ENCODE measurements around the gene TMEM95. TPM values are rescaled to one million over a fixed set of nuclear protein-coding genes. Genes with fewer than 3 reads are reported as not detected.

Gene TMEM95, protein sequence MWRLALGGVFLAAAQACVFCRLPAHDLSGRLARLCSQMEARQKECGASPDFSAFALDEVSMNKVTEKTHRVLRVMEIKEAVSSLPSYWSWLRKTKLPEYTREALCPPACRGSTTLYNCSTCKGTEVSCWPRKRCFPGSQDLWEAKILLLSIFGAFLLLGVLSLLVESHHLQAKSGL
- not detected in 2 replicates for total RNA-seq

DNA sequence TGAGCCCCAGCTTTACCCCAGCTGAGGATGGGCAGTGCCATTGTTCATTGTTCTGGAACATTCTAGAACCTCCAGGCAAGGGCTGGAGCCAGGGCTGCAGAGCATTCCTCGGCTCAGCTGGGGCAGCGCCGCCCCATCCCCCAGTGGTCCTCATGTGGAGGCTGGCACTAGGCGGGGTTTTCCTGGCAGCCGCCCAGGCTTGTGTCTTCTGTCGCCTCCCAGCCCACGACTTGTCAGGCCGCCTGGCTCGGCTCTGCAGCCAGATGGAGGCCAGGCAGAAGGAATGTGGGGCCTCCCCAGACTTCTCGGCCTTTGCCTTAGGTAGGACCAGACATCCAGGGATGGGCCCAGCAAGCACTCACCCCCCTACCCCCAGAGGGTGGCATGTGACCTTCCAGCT lies at the start of gene TMEM95:
TSS of gene TMEM95 (plus strand) at position 104 of the 400 bp plus-strand sequence. CDS start at position 153, 49 bp downstream.

DNA sequence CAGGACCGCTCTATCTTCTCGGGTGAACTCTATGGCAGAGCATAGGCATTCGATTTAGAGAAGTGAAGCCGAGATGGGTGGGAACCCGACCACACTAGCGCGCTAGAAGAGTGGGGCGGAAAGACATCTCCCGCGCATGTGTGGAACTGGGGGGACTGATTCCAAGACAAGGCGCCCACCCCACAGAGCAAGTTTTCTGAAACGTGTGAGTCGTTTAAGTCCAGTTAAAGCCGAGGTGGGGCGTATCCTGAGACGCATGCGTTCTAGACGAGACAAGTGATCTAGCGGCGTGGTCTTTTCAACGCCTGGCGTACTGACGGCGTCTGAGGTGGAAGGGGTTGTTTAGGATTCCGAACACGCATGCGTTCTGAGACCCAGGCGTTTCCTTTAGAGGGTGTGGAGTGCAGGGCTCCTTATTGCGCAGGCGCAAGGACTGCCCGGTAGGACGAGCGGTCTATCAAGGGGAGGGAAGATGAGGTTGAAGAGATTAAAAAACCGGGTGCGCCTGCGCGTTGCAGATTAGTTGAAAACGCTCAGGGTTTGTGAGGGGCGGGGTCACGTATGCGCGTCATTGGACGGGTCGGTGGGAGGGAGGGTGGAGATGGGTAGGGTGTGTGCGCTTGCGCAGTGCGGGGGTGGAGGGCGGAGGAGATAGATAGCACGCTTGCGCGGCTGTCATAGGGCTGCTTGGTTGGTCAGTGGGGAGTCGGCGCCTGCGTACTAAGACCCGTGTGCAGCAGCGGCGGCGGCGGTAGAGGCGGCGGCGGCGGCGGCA lies 47.9 kb upstream of the TMEM95 start, which contains the start of gene EIF5A:
TSS of gene EIF5A (plus strand) at position 718 of the 775 bp plus-strand sequence. CDS start 2,008 bp downstream, outside the sequence.

DNA sequence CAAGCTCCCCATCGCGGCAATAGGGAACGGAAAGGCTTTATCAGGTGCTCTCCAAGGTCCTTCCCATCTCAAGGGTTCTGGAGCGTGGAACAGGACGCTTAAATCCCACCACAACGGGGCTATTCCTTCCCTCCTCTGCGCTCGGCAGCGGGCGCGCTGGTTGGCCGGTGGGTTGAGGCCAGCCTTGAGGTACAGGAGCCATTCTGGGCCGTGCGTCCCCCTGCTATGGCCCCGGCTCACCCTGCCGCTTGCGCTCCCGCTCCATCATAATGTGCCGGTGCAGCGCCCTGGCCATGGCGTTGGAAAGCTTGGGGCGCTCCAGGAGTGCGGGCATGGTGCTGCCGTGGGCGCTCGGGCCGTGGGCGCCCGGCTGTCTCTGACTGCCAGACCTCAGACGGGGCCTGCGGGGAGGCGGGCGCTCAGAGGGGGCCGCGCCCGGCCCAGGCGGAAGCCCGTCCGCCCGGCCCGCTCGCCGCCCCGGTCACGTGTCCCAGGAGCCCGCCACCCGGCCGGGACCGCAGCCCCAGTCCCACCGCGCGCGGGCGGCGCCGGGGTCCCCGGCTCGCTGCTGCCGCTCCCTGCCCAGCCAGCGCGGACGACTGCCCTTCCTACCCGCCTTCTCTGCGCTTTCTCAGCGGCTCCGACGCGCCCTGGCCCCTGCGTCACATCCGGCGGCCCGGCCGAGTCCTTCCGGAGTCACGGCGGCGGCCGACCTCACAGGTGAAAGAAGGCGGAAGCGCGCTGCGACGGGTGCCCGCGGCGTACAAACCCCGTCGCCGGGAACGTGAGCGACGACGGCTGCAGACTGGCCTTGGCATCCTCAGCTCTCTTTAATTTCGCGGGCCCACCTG lies 40.0 kb upstream of the TMEM95 start, which contains the start of gene GPS2:
TSS of gene GPS2 (minus strand) at position 642 of the 851 bp plus-strand sequence. CDS start at position 334, 308 bp downstream.

DNA sequence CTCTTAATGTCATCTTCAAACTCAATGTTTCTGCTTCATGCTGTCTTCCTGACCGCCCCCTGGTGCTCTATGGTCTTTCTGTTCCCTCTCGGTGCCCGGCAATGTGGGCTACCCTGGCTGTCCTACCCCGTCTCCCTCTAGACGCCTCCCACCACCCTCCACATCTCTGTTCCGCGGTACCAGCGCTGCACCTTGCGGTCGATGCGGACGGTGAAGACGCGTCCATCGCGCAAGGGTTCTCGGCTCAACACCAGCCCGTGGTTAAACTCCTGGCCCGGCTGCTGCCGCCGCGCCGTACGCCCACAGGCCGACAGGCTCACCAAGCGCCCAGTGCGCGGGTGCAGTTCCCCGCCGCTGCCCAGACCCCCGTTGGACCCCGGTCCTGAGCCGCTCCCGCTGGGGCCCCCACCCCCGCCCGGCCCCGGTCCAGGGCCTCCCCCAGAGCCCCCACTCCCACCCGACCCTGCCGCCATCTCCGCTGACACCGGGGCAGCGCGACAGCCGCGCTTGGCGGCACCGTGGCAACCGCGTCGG lies 26.0 kb upstream of the TMEM95 start, which contains the start of gene NEURL4:
TSS of gene NEURL4 (minus strand) at position 496 of the 534 bp plus-strand sequence. CDS start at position 473, 23 bp downstream.

DNA sequence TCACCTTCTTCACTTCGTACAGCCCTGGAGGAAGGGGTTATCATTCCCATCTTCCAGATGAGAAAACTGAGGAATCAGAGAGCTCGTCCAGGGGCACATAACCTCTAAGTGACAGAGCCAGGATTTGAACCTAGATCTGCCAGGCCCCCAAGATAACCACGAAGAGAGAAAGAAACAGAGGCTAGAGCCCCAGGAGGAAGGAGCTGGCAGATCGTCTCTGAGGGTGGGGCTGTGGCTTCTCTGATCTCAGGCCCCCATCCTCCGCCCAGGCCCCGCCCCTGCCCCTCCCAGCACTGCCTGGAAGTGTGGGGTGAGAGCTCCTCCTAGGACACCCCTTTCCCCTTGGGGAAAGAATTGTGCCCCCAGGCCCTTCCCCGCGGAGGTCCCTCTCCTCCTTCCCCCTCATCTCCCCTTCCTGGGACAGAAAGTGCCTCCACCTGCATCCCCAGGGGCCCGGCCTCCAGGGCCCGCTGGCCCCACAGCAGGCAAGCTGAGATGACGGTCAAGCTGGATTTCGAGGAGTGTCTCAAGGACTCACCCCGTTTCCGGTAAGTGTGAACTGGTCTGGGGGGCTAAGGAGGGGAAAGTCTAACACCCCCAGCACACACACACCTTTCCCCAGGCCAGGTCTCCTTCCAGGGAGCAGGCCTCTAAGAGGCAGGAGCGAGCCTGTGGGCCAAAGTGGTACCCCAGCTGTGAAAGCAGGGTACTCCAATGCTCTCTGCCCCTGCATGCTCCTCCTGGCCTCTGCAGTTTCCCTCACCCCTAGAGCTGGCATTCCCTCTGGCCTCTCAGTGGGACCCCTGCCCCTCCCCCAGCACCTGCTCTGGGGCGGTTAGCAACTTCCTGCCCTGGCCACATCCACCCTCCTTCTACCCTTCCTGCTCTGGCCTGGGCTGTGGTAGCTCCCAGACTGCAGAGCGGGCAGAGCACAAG lies 18.4 kb upstream of the TMEM95 start, which contains the start of gene ACAP1:
TSS of gene ACAP1 (plus strand) at position 290 of the 936 bp plus-strand sequence. CDS start at position 496, 206 bp downstream.

DNA sequence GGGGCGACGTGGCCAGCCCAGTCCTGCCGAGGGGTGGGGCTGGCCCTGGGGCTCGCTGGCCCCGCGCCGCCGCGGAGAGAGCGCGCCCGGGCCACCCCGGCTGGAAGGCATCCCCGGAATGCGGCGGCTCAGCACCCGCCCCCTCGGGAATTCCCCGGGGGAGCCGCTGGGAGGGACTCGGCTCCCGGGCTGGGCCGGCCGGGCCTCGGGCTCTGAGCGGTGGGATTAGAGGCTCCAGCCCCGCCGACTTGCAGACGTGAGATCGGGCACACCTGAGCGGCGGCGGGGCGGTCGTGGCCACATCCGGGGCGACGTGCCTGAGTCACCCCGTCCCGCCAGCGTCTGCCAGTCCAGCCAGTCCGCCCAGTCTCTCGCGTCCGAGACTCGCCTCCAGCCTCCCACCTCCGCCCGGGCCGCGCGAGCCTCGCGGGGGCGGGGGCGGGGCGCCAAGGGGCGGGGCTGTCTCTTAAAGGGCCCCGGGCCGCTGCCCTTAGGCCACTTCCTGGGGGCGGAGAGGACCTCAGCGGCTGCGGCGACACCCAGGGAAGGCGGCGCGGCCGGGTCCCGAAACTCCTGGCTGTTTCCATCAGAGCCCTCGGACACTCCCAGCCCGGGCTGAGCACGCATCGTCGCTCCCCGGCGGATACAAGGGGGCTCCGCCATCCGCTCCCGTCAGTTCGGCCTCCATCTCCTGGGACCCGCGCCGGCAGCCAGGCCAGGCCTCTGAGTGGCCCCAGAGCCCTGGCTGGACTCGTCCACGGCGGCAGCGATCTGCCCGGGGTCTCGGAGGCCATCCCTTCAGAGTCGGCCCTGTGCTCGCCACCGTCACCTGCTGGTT lies 3.1 kb upstream of the TMEM95 start, which contains the start of gene KCTD11:
TSS of gene KCTD11 (plus strand) at position 498 of the 838 bp plus-strand sequence.

DNA sequence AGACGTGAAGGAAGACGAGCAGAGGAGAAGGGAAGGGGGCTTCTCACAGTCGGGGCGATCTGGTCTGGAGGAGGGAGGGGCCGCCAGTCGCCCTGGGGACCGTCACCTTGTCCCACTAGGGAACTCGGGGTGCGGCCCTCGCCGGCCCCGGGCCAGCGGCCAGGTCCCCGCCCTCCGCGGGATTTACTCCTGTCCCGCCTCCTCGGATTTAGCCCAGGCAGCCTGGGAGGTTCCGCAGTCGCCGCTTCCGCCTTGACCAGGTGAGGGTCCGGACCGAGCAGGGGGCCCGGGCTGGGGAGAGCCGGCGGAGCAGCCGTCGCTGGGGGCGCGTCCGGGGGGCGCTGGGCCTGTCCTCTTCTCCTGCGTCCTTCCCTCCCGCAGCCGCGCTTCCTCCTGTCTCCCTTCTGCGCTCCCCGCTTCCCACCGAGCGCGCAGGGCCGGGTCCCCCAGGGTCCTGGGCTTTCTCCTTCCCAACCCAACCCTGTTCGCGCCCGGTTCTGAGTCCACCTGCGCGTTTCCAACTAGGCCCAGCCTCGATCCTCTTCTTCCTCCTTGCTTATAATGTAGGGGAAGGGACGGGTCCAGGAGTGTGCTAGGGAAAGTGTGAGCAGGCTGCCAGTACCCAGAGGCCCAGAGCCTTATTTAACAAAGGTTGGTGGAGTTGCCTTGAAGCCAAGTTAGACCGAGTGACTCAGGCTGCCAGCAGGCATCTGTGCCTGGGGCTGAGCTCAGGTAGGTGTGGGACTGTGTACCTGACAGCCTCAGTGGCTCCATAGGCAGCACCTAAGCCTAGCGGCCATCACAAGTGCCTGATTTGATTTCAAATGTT lies 26.1 kb downstream of the TMEM95 start, which contains the start of gene TNK1:
TSS of gene TNK1 (plus strand) at position 235 of the 829 bp plus-strand sequence. CDS start 1,838 bp downstream, outside the sequence.

DNA sequence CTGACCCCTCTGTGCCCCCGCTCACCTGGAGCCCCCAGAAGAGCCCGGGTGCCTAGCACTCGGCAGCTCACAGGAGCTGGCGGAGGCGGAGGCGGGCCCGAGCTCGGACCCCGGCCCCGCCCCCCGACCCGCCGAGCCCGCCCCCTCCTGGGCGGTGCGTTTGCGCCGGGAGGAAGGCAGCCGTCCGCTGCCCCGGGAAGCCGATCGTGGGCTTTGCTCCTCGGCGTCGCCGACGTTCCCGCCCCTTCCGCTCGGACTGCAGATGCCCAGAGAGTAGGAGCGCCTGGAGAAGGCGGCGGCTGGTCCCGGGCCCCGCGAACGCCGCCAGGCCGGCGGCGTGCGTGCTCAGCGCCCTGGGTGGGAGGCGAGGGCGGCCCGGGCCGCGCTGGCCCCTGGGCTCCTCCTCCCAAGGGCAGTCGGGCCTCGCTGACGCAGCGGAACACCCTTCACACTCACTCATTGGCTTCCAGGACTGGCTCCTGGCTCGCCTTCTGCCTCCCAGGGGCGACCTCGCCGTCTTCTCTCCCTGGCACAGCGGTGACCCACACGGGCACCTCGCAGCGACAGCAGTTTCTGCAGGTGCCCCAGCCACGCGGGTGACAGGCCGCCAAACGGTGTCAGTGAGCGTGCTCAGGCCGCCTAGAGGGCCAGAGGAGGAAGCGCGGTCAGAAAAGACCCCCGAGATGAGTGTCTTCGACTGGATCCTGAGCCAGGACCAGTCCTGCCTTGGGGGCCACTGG lies 39.7 kb downstream of the TMEM95 start, which contains the start of gene PLSCR3:
TSS of gene PLSCR3 (minus strand) at position 74 of the 740 bp plus-strand sequence. CDS start 415 bp downstream, outside the sequence.

DNA sequence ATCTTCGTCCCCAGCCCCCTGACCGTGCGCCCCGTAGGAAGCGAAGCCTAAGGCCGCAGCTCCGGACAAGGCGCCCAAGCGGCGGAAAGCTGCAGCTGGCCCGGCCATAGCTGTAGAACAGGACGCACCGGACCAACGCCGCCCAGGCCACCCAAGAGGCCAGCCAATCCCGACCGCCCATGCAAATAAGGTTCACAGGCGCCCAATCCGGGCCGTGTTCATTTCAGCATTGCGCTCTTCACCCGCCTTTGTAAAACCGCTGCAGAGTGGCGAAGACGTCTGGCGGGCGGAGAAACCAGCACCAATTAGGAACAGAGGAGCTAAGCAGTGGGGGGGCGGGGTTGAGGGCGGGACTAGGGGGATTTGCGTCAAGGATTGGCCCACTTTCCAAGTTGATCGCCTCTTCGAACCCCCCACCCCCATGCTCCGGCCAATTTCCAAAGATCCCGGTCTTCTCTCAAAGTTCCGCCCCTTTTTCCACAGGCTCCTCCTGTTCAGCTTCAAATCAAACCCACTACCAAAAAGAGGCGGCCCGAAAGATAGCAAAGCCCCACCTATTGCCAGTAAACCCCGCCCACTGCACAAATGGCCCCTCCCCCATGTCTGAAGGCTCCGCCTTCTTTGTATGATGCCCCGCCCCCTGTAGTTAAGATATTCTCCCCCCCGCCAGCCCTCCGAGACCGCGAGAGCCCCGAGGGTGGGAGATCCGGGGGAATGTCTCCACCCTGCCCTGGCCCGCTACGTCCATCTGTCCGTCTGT lies 49.2 kb downstream of the TMEM95 start, which contains the start of gene TMEM256:
TSS of gene TMEM256 (minus strand) at position 121 of the 760 bp plus-strand sequence. CDS start at position 108, 13 bp downstream.

Other genes starting within 250 kb of the TMEM95 start
- gene ASGR2, start 240.3 kb upstream of the TMEM95 start, total RNA-seq = not detected in 2 replicates
- 0.63 and 1.6 TPM in 2 replicates for gene ASGR1, start 175.8 kb upstream of the TMEM95 start, total RNA-seq
- 6.7 and 13.9 TPM in 2 replicates for gene DLG4, start 135.3 kb upstream of the TMEM95 start, total RNA-seq
- gene ACADVL, start 135.2 kb upstream of the TMEM95 start, total RNA-seq = 261 and 318 TPM in 2 replicates
- gene DVL2, start 120.6 kb upstream of the TMEM95 start, total RNA-seq = 51.0 and 69.3 TPM in 2 replicates
- 27.4 and 45.8 TPM in 2 replicates for gene PHF23, start 115.7 kb upstream of the TMEM95 start, total RNA-seq
- 262 and 715 TPM in 2 replicates for gene GABARAP, start 112.7 kb upstream of the TMEM95 start, total RNA-seq
- gene CTDNEP1, start 103.4 kb upstream of the TMEM95 start, total RNA-seq = 78.1 and 103 TPM in 2 replicates
- 37.9 and 42.0 TPM in 2 replicates for gene ELP5, start 102.9 kb upstream of the TMEM95 start, total RNA-seq
- gene CLDN7, start 92.7 kb upstream of the TMEM95 start, total RNA-seq = 12.4 and 33.1 TPM in 2 replicates
- under 0.01 and 0.76 TPM in 2 replicates for gene SLC2A4, start 73.4 kb upstream of the TMEM95 start, total RNA-seq
- gene YBX2, start 60.5 kb upstream of the TMEM95 start, total RNA-seq = 0.16 and 0.63 TPM in 2 replicates
- 263 and 774 TPM in 2 replicates for gene EIF5A, start 47.5 kb upstream of the TMEM95 start, total RNA-seq
- 42.2 and 68.3 TPM in 2 replicates for gene GPS2, start 39.8 kb upstream of the TMEM95 start, total RNA-seq
- 13.1 and 14.7 TPM in 2 replicates for gene NEURL4, start 25.8 kb upstream of the TMEM95 start, total RNA-seq
- gene ACAP1, start 18.6 kb upstream of the TMEM95 start, total RNA-seq = 0.38 and 0.65 TPM in 2 replicates
- gene KCTD11, start 3.0 kb upstream of the TMEM95 start, total RNA-seq = 13.5 and 19.6 TPM in 2 replicates
- gene TNK1, start 25.9 kb downstream of the TMEM95 start, total RNA-seq = 2.6 and 4.6 TPM in 2 replicates
- 69.7 and 127 TPM in 2 replicates for gene PLSCR3, start 39.4 kb downstream of the TMEM95 start, total RNA-seq
- gene TMEM256, start 48.9 kb downstream of the TMEM95 start, total RNA-seq = 250 and 289 TPM in 2 replicates
- gene NLGN2, start 52.7 kb downstream of the TMEM95 start, total RNA-seq = 9.3 and 24.3 TPM in 2 replicates
- not detected in 2 replicates for gene SPEM1, start 65.2 kb downstream of the TMEM95 start, total RNA-seq
- gene SPEM2, start 70.5 kb downstream of the TMEM95 start, total RNA-seq = not detected in 2 replicates
- not detected in 2 replicates for gene SPEM3, start 73.7 kb downstream of the TMEM95 start, total RNA-seq
- gene TMEM102, start 80.3 kb downstream of the TMEM95 start, total RNA-seq = 12.9 and 19.5 TPM in 2 replicates
- gene FGF11, start 84.4 kb downstream of the TMEM95 start, total RNA-seq = 0.49 and 2.2 TPM in 2 replicates
- gene CHRNB1, start 89.9 kb downstream of the TMEM95 start, total RNA-seq = 6.4 and 17.1 TPM in 2 replicates
- 17.9 and 31.6 TPM in 2 replicates for gene ZBTB4, start 124.5 kb downstream of the TMEM95 start, total RNA-seq
- gene SLC35G6, start 126.3 kb downstream of the TMEM95 start, total RNA-seq = not detected in 2 replicates
- gene POLR2A, start 129.2 kb downstream of the TMEM95 start, total RNA-seq = 74.3 and 158 TPM in 2 replicates
- 13.5 and 25.2 TPM in 2 replicates for gene TNFSF12, start 193.9 kb downstream of the TMEM95 start, total RNA-seq
- gene TNFSF13, start 203.6 kb downstream of the TMEM95 start, total RNA-seq = 0.81 and 4.7 TPM in 2 replicates
- gene SENP3, start 206.8 kb downstream of the TMEM95 start, total RNA-seq = 61.2 and 89.3 TPM in 2 replicates
- 12.1 and 20.0 TPM in 2 replicates for gene CD68, start 224.5 kb downstream of the TMEM95 start, total RNA-seq
- gene MPDU1, start 228.7 kb downstream of the TMEM95 start, total RNA-seq = 113 and 243 TPM in 2 replicates
- 0.98 and 4.3 TPM in 2 replicates for gene SOX15, start 234.9 kb downstream of the TMEM95 start, total RNA-seq